GM12874 (cell line): ENCODE measurements around the gene MAG.

Experiments
- CTCF ChIP-seq: IDR thresholded peaks from 2 replicates; pipeline ENCODE4 v1.5.1; 2011; ENCODE audit warnings: low read depth, mild to moderate bottlenecking, control low read depth, low read length, moderate library complexity; ENCODE audit not compliant: insufficient read depth

The MAG gene

GRCh38 chr19:35362261-35363000 lies 70.5 kb downstream of the MAG start:
- TF ChIP-seq CTCF: no peak

- TF ChIP-seq CTCF: no peak
Observed at GRCh38 chr19:35363001-35363590, 71.1 kb downstream of the MAG start.
